OCI-LY3 (cell line): Measurements from ENCODE around the gene SNAP25.

Experiments
- EZH2phosphoT487 ChIP-seq: fragments of 200-600 bp; shearing (Covaris generic); IDR thresholded peaks from 2 replicates; pipeline ENCODE4 v1.6.1; 2018; ENCODE audit warnings: antibody characterized with exemption, mixed run types, low read depth
- TF ChIP-seq, protein P1 (sequence below): fragments of 200-600, 300-600 bp; sonication (generic); IDR thresholded peaks from 2 replicates; pipeline ENCODE4 v1.5.1; 2014; ENCODE audit warnings: antibody characterized with exemption, low read length, low read depth

DNA sequence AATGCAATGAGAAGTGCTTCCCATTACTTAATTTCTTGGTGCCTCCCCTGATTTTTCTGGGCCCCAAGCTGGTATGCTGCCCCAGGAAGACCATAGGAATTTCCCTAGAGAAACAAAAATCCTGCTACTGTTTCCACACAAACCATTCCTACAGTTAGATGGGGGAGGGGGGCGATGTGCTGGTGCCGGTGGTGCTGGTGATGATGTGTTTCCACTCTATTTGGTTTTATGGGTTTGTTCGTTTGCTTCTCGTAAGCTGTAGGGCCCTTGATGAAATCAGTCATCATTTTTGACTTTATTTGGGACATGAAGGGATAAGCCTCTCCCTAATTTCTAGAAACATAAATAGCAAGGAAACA lies 110.2 kb downstream of the SNAP25 start:
- TF ChIP-seq, protein P1, sequence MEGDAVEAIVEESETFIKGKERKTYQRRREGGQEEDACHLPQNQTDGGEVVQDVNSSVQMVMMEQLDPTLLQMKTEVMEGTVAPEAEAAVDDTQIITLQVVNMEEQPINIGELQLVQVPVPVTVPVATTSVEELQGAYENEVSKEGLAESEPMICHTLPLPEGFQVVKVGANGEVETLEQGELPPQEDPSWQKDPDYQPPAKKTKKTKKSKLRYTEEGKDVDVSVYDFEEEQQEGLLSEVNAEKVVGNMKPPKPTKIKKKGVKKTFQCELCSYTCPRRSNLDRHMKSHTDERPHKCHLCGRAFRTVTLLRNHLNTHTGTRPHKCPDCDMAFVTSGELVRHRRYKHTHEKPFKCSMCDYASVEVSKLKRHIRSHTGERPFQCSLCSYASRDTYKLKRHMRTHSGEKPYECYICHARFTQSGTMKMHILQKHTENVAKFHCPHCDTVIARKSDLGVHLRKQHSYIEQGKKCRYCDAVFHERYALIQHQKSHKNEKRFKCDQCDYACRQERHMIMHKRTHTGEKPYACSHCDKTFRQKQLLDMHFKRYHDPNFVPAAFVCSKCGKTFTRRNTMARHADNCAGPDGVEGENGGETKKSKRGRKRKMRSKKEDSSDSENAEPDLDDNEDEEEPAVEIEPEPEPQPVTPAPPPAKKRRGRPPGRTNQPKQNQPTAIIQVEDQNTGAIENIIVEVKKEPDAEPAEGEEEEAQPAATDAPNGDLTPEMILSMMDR, result no peak
- TF ChIP-seq EZH2phosphoT487, result no peak
